NOMO-1 treated with DMSO at 0.1 percent for 48 hours (cell line): ENCODE results near the gene DMRT1.
"Not testable (repeated sequence)": the region's sequence is repeated elsewhere in the genome, so short reads cannot be mapped to it uniquely, and the experiment has no call there.

ENCODE experiments used
- DNase-seq: peaks from one replicate; lab custom pipeline; 2025; ENCODE audit not compliant: unreplicated experiment; lab: John Stamatoyannopoulos, UW

The DMRT1 gene

DNA sequence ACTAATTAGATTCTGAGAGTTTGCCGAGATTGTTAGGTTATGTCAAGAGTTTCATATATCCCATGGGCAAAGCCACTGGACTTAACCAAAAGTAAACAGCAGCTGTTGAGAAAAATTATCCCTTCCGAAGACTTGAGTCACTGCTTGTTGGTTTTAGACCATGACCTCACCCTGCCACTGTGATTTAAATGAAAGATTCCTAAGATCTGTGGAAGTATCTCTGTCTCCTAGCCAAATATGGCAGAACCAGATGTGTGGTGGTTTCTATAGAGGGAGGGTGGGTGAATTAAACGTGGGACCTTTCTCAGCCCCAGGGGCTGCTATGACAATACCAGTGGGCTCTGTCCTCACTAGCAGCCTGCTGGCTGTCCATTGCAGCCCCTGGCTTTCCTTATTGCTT lies 154.3 kb downstream of the DMRT1 start:
- no peak for DNase-seq

DNA sequence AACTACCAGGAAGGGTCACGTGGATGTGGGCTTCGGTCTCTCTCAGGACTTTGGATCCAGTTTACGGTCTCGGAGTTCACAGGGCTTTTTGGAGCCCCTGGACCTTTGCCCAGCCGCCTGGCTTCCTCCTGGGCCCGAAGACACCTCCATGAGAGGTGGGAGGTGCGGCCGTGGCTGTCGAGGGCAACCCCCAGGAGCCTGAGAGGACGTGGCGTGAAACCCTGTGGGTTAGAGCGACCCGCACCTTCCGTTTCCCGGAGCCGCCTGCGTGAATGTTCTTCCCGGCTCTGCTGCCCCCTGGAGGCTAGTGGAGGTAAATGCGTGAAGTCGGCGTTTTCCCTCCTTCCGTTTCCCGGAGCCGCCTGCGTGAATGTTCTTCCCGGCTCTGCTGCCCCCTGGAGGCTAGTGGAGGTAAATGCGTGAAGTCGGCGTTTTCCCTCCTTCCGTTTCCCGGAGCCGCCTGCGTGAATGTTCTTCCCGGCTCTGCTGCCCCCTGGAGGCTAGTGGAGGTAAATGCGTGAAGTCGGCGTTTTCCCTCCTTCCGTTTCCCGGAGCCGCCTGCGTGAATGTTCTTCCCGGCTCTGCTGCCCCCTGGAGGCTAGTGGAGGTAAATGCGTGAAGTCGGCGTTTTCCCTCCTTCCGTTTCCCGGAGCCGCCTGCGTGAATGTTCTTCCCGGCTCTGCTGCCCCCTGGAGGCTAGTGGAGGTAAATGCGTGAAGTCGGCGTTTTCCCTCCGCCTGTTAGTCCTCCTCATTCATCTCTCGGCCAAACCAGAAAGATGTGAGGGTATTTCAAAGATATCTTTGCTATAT lies 157.0 kb downstream of the DMRT1 start:
- not testable (repeated sequence) for DNase-seq

DNA sequence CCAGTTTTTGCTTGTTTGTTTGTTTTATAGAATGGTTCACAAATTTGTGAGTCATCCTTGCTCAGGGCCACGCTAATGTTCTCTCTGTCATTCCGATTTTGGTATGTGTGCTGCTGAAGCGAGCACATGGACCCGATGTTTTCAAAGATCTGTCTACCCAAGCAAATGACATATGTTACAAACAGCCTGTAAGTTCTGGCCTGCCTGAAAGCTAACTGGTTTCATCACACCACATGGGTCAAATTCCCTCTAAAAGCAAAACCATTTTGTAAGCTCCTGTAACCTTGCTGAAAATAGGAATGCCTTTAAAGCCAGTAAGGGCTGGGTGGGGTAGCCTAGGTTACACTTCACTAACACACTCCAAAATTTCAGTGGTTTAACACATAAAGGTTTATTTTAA lies 160.3 kb downstream of the DMRT1 start:
- DNase-seq, result no peak

DNA sequence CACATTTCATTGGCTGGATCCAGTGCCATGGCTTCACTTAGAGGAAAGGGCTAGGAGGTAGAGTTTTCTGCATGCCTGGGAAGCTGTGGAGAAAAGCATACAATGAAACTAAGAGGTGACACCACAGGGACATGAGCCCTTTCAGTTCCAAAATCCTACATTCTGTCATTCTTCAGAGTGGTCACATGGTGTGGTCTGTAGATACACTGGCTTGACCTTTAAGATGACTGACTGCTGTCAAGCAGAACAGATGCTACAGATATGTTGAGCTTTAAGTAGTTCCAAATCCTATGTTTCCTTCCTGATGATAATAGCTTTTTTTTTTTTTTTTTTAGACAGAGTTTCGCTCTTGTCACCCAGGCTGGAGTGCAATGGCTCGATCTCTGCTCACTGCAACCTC lies 161.2 kb downstream of the DMRT1 start:
- no peak for DNase-seq

DNA sequence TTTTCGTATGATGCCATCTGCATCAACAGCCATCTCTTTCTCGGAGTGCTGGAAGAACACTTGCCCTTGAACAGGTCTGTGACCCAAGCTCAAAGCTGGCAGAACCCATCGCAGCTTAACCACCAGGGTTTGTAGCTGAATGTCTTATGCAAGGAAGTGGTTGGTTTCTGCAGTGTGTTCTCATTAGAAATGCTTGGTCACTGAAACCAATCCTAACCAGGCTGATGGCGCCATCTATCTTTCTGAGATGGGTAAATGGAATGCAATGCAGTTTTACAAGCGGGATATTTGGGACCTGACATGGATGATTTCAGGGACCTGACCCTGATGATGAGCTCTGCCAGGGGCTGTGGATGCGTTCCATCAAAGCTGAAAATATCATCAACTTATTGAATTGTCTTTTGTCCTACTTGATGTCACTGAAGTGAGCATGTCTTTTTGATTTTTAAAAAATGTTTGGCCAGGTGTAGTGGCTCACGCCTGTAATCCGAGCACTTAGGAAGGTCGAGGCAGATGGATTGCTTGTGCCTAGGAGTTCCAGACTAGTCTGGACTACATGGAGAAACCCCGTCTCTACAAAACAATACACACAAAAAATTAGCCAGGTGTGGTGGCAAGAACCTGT lies 163.7 kb downstream of the DMRT1 start:
- peak; percentile 57 for DNase-seq

DNA sequence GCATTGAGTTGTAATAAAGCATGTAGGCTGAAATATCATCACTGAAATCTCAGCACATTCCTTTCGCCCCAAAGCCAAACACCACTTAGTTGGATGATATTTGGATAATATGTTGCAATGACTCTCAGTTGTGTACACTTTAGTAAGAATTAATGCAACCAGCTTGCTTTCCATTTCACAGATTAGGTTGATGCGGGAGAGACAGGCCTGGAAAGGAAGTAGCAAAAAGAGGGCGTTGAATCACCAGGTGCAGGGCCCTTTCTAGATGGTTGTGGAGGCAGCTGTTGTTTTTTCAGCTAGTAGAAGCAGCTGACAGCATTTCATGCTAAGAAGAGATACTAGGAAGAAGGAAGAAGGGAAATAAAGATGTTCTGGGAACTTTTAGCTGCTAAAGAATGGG lies 165.8 kb downstream of the DMRT1 start:
- no peak for DNase-seq

DNA sequence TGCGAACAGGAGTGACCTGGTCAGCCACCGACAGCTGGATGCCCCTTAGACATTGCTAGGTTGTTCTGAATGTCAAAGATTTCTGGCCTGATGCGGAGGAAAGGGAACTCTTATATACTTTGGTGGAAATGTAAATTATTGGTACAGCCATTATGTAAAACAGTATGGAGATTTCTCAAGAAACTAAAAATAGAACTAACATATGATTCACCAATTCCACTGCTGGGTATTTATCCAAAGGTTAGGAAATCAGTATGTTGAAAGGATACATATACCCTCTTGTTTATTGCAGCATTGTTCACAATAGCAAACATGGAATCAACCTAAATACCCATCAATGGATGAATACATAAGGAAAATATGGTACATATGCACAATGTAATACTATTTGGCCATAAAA lies 166.7 kb downstream of the DMRT1 start:
- DNase-seq, result no peak

DNA sequence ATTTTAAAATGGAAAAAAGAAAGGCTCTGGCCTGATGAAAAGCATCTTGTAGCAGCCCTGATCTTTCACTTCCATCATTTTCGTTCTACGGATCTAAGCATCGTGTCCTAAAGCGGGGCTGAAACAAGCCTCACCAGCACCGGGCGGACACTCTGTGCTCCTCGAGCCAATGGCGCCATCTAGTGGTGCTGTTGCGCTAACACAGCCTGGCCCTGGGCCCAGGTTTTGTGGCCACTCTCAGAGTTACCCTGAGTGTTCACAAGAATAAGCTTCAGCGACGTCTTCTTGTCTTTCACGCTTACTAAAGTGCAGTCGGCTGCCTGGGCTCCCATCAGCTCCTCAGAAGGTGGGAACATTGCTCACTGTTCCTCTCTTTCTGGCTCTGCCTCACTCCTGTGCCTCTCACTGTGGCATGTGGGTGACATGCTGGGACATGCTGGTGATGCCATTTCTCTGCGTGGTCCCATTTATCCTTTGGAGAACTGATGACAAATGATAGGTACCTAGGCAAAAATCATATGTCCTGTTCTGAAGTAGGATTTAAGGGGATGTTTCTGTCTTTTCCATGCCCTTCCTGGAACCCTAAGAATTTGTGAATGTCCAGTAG lies 167.7 kb downstream of the DMRT1 start:
- DNase-seq, result peak; percentile 15

DNA sequence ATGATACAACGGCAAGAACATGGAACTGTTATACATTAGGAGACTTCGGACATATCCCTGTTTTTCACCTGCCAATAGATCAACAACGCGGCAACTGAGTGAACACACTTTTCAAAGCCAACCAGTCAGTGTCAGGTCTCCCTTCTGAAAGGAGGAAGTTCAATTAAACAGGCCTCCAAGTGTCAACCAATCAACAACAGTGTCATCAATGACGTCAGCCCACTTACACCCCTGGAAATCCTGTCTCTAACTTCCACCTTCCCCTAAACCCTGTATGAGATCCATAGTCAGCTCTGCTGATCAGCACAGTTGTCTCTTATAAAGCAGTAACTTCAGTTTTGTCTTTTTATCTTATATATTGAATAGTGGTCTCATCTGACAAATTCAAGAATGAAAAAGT lies 171.5 kb downstream of the DMRT1 start:
- peak; percentile 27 for DNase-seq

DNA sequence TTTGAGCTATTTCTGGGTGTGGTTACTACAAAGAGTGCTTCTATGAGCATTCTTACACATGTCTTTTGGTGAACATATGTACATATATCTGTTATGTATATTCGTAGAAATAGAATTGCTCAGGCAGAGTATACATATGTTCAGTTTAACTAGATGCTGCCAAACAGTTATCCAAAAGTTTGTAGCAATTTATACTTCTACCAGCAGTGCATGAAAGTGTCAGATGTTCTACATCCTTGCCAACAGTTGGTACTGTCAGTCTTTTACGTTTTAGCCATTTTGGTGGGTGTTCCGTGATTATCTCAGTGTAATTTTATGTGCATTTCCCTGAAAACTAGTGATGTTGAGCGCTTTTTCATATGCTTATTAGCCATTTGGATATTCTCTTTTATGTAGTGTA lies 172.7 kb downstream of the DMRT1 start:
- DNase-seq, result no peak

DNA sequence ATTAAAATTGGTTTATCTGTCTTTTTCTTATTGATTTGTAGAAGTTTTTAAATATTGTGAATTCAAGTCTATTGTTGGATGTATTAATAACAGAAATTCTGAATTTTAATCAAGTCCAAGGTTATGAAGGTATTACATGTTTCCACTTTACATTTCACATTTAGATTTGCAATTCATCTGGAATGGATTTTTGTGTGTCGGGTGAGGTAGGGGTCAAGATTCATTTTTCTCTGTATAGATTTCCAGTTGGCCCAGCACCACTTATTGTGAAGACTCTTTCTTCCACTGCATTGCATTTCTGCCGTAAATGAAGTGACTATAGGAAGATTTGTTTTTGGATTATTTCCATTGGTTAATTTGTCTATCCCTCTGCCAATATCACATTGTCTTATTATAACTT lies 173.1 kb downstream of the DMRT1 start:
- DNase-seq, result no peak

DNA sequence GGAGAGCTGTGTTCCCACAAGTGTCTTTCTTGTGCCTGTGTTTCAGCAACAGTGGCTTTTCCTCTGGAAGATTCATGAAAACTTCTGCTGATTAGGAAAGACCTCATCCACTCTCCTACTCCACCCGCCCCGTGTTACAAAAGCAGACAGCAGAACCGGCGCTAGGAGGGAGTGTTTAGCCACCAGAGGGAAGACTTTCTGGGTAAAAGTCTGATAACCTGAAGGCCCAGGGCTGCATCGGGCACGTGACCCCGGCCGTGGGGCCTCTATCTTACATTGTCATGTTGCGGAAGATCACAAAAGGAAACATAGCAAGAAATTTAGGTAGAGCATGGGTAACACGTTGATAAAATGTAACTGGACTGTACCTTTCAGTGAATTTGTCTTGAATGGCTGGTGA lies 176.6 kb downstream of the DMRT1 start:
- peak; percentile 41 for DNase-seq
